Mucosa of descending colon (tissue), 3 donors: Measurements from ENCODE around the gene SNTA1. TPM values are rescaled to one million over a fixed set of nuclear protein-coding genes. Genes with fewer than 3 reads are reported as not detected.
A peak's percentile ranks its signal among the peaks of the same experiment; 100 is the strongest.

ENCODE experiments used
- ATAC-seq: fragments of 200-7000 bp; cut with Tn5 transposase; one replicate; pipeline ENCODE4 v1.9.1; 2020; ENCODE audit warnings: mild to moderate bottlenecking, moderate library complexity
- DNase-seq, 3 donors: peaks; one replicate each; pipeline ENCODE4 v3.0.0-alpha.2; 2020
- H3K36me3 ChIP-seq: fragments of 200-600 bp; one replicate; pipeline ENCODE4 v1.8.0; 2021; ENCODE audit warnings: low read depth, mild to moderate bottlenecking
- H3K4me1 ChIP-seq: fragments of 200-600 bp; one replicate; pipeline ENCODE4 v1.8.0; 2021; ENCODE audit warnings: low read depth, mild to moderate bottlenecking
- H3K4me3 ChIP-seq: fragments of 200-600 bp; one replicate; pipeline ENCODE4 v1.8.0; 2021; ENCODE audit warnings: mild to moderate bottlenecking
- H3K9me3 ChIP-seq: fragments of 200-600 bp; one replicate; pipeline ENCODE4 v1.8.0; 2021; ENCODE audit warnings: mild to moderate bottlenecking
- CTCF ChIP-seq: fragments of 200-600 bp; IDR thresholded peaks from one replicate; pipeline ENCODE4 v1.8.0; 2022; ENCODE audit warnings: antibody characterized with exemption, mild to moderate bottlenecking
- intact Hi-C, 2 donors: fragments of 100-400 bp; cut with DNase I in 1 of 2; cut with micrococcal nuclease in 1 of 2; formaldehyde crosslinking; loops; one replicate each; pipeline versions ENCODE4 v1.11.0 to v1.11.1; 2022; cut with DNase I, micrococcal nuclease
- total RNA-seq, 3 donors: library from RNA; stranded (reverse); fragmentation: NEBNext Ultra II Directional in 2 of 3; extraction: Animal tissue kit (Norgen Biotek cat#: 25700) in 2 of 3; gene quantifications; one replicate each; pipeline versions ENCODE4 v1.2.1 to v1.2.4, GENCODE V29; 2021 to 2023
- donor health status: DM: no; HTN: no; CAD: no; lungs with moderate emphysema.
- donor health status: DM: no; HTN: no; CAD: no.
- donor health status: DM: no; HTN: yes; CAD: no.

The SNTA1 gene
- total RNA-seq, 3 donors from 2014 or later: 2.3 to 17.2 (median 5.0) TPM

GRCh38 chr20:33475381-33476152 lies 32.0 kb upstream of the SNTA1 start:
- ATAC-seq (no peak), DNase-seq (peak; percentile 32 to 69 (median 66))
- TF ChIP-seq CTCF: no peak
- Histone ChIP-seq H3K4me3 (no peak overlapping the region), H3K4me1 (peaks cover 26% of the 10 kb centered on the region), H3K9me3 (no peaks in the 10 kb centered on the region), H3K36me3 (no peaks in the 10 kb centered on the region)
- intact Hi-C loops: no loop called here

GRCh38 chr20:33474963-33475362 lies 31.4 kb upstream of the SNTA1 start:
- intact Hi-C loops: no loop called here
- Histone ChIP-seq H3K36me3 (no peaks in the 10 kb centered on the region), H3K9me3 (no peaks in the 10 kb centered on the region), H3K4me3 (no peak overlapping the region), H3K4me1 (peaks cover 26% of the 10 kb centered on the region)
- ATAC-seq (no peak), DNase-seq (no peak)
- TF ChIP-seq CTCF: no peak

- H3K4me3 ChIP-seq: no peak overlapping the region
- intact Hi-C loops: no loop called here
- H3K9me3 ChIP-seq: no peaks in the 10 kb centered on the region
- ATAC-seq: peak; percentile 43
- no peak for TF ChIP-seq CTCF
- H3K4me1 ChIP-seq: peaks cover 26% of the 10 kb centered on the region
- no peaks in the 10 kb centered on the region for H3K36me3 ChIP-seq
- peak in 1 of 3 donors; percentile 31 for DNase-seq
Measured at GRCh38 chr20:33474097-33474873, 30.7 kb upstream of the SNTA1 start.

GRCh38 chr20:33472868-33473435 lies 29.4 kb upstream of the SNTA1 start:
- H3K4me1 ChIP-seq: peaks cover 22% of the 10 kb centered on the region
- H3K4me3 ChIP-seq: no peak overlapping the region
- no peak for DNase-seq
- no peak for ATAC-seq
- no peaks in the 10 kb centered on the region for H3K36me3 ChIP-seq
- intact Hi-C loops: no loop called here
- TF ChIP-seq CTCF: no peak
- no peaks in the 10 kb centered on the region for H3K9me3 ChIP-seq

GRCh38 chr20:33470866-33471265 lies 27.3 kb upstream of the SNTA1 start:
- TF ChIP-seq CTCF: no peak
- H3K4me1 ChIP-seq: peaks cover 4% of the 10 kb centered on the region
- no peak for ATAC-seq
- no peaks in the 10 kb centered on the region for H3K9me3 ChIP-seq
- no peaks in the 10 kb centered on the region for H3K36me3 ChIP-seq
- no peak overlapping the region for H3K4me3 ChIP-seq
- intact Hi-C loops: no loop called here
- DNase-seq: no peak
